IMR-90 (cell line): ENCODE measurements around the gene GRIK1. TPM values are rescaled to one million over a fixed set of nuclear protein-coding genes. Genes with fewer than 3 reads are reported as not detected.

ENCODE experiments used
- polyA plus RNA-seq, 3 experiments: library from polyadenylated mRNA; depleted of rRNA; stranded (reverse); fragments of >200 nt; gene quantifications; 2 replicates each; pipeline ENCODE4 v1.2.3, GENCODE V29; 2012; ENCODE audit warnings: low replicate concordance in 1 of 3
- total RNA-seq: library from RNA; depleted of rRNA; stranded (reverse); fragments of >200 nt; gene quantifications from 2 replicates; pipeline ENCODE4 v1.2.3, GENCODE V29; 2012; rRNA removed

The GRIK1 gene
- total and polyA plus RNA-seq, 2 of the 4 experiments (the other 2 are of a cell fraction): not detected

Other genes starting within 250 kb of the GRIK1 start
- gene CLDN17, start 226.8 kb upstream of the GRIK1 start, total RNA-seq: not detected in 2 replicates
- gene CLDN17, start 226.8 kb upstream of the GRIK1 start, polyA plus RNA-seq (2012; rRNA removed): not detected in 2 replicates